Measurements from ENCODE around the gene ZMIZ1.

The ZMIZ1 gene

DNA sequence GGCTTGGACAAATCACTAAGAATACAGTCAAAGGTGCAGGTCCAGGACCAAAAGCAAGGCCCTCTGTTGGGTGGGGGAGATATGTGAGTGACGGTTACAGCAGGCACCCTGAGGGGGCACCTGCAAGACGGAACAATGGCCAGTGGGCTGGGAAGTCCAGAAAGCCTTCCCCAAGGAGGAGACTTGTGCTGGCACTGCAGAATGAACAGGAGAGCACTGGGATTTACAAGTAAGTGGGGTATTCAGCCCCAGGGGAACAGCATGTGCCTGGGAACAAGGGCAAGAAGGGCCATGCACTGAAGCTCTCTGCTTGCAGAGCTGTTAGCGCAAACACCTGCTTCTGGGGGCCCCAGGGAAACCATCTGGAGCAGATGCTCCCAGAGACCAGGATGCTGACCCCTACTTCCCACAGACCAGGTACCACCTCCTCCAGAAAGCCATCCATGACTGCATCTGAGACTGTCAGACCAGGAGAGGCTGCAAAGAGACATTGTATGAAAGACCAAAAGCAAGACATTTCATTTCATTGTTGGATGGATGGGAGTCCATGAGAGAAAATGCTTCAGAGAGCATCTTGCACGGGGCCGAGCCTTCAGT, 24.6 kb upstream of the ZMIZ1 start:
- ATAC-seq (replicated peaks) = no peak
- DNase-seq = no peak
- Mint-ChIP-seq H3K36me3 (no peaks in the 10 kb centered on the region), H3K4me1 (peaks cover 19 to 23% of the 10 kb centered on the region in 2 donors), H3K27ac (no peak overlapping the region), H3K9me3 (no peaks in the 10 kb centered on the region), H3K27me3 (peaks cover 5 to 13% of the 10 kb centered on the region in 2 donors), H3K4me3 (no peak overlapping the region)

DNA sequence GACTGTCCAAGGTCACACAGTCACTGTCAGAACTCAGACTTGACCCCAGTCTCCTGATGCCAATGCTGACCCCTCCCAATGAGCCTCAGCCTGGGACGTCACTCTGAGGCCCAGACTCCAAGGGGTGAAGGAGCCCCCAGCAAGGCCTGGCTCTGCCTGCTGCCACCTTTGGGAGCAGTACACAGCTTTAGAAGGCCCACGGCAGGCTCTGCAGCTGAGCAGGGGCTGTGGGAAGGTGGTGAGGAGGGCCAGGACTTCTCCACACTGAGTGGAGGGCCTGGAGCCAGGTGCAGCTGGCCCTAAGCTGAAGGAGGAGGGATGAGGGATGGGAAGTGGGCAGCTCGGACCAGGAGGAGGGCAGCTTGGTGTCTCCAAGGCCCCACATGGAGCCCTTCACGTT, 23.9 kb upstream of the ZMIZ1 start:
- H3K27ac Mint-ChIP-seq = no peak overlapping the region
- H3K4me1 Mint-ChIP-seq = peaks cover 19 to 26% of the 10 kb centered on the region in 2 donors
- peaks cover 0 to 8% of the 10 kb centered on the region in 2 donors for H3K27me3 Mint-ChIP-seq
- no peak for ATAC-seq (replicated peaks)
- H3K36me3 Mint-ChIP-seq = no peaks in the 10 kb centered on the region
- H3K9me3 Mint-ChIP-seq = no peaks in the 10 kb centered on the region
- no peak for DNase-seq
- no peak overlapping the region for H3K4me3 Mint-ChIP-seq

DNA sequence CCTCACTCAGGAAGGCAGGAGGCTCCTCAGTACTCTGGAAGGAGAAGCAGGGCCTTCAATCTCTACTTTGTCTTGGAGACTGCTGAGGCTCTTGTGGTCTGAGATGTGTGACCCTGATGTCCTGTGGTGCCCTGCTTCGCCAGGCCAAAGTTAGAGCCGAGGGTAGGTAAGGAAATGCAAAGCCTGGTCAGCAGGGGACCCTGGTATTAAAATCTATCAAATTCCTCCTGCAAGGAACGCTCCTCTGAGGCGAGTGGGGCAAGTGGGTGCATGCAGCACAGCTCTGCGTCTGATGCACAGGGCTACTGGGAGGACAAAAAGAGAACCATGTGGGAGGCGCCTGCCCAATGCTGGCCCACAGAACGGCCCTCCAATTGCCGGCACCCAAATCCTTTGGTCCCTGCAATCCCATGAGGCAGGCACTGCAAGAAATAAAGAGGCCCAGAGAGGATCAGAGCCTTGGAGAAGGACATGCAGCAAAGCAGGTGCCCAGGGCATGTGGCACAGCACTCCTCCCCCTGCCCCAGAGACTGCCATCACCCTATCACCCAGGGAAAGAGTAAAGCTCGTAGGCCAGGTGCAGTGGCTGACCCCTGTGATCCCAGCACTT, 23.1 kb upstream of the ZMIZ1 start:
- no peak for ATAC-seq (replicated peaks)
- Mint-ChIP-seq H3K9me3 (no peaks in the 10 kb centered on the region), H3K27ac (no peak overlapping the region), H3K4me1 (peaks cover 23 to 31% of the 10 kb centered on the region in 2 donors), H3K4me3 (no peak overlapping the region), H3K27me3 (peaks cover 0 to 7% of the 10 kb centered on the region in 2 donors), H3K36me3 (no peaks in the 10 kb centered on the region)
- DNase-seq = no peak

DNA sequence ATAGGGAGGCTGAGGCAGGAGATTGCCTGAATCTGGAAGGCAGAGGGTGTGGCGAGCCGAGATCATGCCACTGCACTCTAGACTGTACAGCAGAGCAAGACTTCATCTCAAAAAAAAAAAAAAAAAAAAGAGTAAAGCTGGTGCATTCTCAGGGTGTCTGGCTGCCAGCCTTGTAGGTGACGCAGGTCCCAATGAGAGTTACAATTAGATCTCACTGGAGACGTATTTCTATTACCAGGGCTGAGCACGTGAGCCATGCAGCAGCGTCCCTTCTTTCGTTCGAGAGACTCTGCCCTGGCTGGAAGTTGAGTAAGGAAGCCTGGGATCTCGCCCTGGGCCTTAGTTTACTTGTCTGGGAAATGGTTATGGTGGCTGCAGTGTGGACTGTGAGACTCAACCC, 22.4 kb upstream of the ZMIZ1 start:
- Mint-ChIP-seq H3K4me1 (peaks cover 24 to 31% of the 10 kb centered on the region in 2 donors), H3K27me3 (peaks cover under 1 to 3% of the 10 kb centered on the region in 2 donors), H3K27ac (no peak overlapping the region), H3K36me3 (no peaks in the 10 kb centered on the region), H3K4me3 (no peak overlapping the region), H3K9me3 (no peaks in the 10 kb centered on the region)
- no peak for ATAC-seq (replicated peaks)
- no peak for DNase-seq

DNA sequence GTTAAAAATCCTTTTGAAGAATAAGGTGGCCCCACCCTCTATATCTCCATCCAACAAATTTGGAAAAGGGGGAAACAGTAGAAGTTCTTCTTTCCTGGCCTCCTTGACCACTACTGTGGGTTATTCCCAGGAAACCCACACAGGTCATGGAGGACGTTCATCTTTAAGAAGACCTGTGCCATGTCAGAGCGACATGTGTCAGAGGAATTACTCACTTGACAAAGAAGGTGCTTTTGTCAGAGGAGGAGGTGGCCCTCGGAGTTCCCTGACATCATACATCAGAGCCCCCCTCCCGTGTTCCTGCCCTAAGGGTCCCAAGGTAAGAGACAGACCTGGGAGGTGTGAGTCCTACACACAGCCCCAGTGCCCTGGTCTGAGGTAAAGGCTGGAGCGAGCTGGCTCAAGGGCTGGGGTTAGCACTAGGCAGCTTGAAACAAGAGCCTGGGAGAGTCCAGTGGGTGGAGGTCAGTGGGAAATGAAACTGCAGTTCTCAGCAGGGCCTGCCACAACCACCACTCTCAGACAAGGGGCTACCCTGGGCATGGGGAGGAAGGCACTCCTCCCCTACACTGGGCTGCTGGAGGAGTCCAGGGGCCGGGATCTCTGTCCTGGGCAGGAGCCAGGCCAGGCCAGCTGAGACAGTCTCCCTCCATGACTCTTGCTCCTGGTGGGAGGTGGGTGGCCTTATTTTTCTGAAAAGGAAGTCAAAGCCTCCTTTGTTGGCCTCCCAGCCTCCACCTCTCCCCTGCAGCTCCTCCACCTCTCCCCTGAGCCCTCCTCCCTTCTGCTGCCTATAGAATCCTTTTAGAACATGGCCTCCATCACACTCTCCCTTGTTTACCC, 21.8 kb upstream of the ZMIZ1 start:
- Mint-ChIP-seq H3K4me1 (peaks cover 25 to 31% of the 10 kb centered on the region in 2 donors), H3K9me3 (no peaks in the 10 kb centered on the region), H3K27ac (no peak overlapping the region), H3K36me3 (no peaks in the 10 kb centered on the region), H3K4me3 (no peak overlapping the region), H3K27me3 (peaks cover 5 to 7% of the 10 kb centered on the region in 2 donors)
- no peak for DNase-seq
- ATAC-seq (replicated peaks) = peak; percentile 36 to 50

DNA sequence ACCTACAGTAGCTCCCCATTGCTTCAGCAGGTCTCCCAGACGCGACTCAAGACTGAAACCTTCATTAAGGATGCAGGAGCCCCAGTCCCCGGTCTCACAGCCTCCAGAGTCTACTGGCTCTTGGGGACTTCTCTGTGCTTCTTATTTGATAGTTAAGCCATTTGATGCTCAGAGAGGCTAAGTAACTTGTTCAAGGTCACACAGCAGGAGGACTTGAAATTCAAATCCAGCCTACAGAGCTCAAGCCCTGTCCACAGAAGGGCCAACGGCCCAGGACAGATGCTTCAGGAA, 21.2 kb upstream of the ZMIZ1 start:
- no peak overlapping the region for H3K4me3 Mint-ChIP-seq
- no peaks in the 10 kb centered on the region for H3K36me3 Mint-ChIP-seq
- peaks cover 25 to 31% of the 10 kb centered on the region in 2 donors for H3K4me1 Mint-ChIP-seq
- H3K27ac Mint-ChIP-seq = no peak overlapping the region
- no peaks in the 10 kb centered on the region for H3K9me3 Mint-ChIP-seq
- ATAC-seq (replicated peaks) = no peak
- no peak for DNase-seq
- peaks cover 8 to 13% of the 10 kb centered on the region in 2 donors for H3K27me3 Mint-ChIP-seq

DNA sequence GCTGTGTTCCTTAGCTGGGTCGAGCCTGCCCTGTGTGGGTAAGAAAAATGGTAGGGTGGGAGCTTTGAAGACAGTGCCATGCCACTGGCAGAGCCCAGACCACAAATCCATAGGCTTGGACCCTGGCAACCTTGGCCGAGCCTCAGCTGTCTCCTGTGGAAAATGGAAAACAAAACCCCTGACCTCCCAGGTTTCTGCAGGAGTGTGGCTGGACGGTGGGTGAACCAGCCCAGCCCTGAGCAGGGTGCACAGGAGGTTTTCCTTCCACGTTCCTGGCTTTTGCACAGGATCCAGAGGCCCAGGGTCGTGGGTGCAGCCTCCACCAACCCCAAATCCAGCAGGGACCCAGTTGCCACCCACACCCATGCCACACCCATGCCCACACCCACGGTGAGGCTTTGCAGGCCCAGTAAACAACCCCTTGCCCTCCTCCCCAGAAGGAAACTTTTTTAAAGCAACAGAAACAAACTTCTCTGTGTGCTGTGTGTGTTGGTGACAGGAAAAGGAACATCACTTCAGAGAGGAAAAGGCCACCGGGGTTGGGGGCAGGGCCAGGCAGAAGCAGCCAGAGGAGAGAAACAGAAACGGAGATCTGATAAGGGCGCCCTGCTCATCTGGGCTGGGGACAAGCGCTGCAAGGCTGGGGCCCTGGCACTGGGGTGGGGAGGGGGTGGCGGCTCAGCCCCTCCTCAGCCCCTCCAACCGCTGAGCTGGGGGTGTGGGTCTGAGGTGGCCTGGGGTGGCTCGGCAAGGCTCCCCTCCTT, 20.7 kb upstream of the ZMIZ1 start:
- Mint-ChIP-seq H3K9me3 (no peaks in the 10 kb centered on the region), H3K4me3 (peak overlapping the region; percentile 53 to 71), H3K4me1 (peaks cover 25 to 31% of the 10 kb centered on the region in 2 donors), H3K27me3 (peaks cover 8 to 18% of the 10 kb centered on the region in 2 donors), H3K36me3 (no peaks in the 10 kb centered on the region), H3K27ac (peak overlapping the region; percentile 88)
- ATAC-seq (replicated peaks) = peak; percentile 66 to 70
- no peak for DNase-seq

DNA sequence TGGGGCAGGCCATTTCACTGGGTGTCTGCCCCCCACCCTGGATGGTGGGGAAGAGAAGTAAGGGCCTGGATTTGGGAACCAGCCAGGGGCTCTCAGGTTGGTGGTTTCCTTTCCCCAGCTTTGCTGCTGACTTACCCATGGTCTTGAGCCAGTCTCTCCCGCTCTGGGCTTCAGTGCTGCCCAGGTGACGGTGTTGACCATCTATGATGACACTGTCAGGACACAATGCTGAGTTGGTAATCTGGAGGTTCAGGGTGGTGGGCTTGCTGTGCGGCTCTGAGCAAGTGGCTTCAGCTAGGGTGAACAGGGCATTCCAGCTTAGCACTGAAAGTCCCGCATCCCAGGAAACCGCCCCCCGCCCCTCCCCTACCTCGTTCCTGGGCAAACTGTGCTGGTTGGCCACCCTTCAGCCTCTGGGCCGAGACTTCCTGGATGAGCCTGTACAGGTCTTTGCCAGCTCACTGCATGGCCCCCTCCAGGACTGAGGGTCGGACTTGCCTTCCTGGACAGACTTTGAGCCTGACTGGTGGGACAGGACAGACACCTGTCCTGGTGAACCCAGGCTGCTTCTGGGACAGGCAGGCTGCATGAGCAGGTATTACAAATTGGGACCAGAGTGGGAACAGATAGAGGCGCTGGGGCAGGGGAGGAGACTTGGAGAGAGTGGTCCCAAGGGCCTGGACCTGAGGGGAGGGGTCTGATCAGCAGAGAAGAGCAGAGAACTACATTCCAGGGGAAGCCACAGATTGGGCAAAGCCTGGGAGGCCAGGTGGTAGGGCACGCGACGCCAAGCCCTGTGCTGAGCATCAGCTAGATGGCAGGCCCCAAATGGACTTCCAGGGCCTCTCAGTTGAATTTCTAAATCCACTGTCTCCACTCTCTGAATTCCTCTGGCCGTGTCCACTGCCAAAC, 19.9 kb upstream of the ZMIZ1 start:
- Mint-ChIP-seq H3K36me3 (no peaks in the 10 kb centered on the region), H3K4me1 (peaks cover 24 to 31% of the 10 kb centered on the region in 2 donors)

DNA sequence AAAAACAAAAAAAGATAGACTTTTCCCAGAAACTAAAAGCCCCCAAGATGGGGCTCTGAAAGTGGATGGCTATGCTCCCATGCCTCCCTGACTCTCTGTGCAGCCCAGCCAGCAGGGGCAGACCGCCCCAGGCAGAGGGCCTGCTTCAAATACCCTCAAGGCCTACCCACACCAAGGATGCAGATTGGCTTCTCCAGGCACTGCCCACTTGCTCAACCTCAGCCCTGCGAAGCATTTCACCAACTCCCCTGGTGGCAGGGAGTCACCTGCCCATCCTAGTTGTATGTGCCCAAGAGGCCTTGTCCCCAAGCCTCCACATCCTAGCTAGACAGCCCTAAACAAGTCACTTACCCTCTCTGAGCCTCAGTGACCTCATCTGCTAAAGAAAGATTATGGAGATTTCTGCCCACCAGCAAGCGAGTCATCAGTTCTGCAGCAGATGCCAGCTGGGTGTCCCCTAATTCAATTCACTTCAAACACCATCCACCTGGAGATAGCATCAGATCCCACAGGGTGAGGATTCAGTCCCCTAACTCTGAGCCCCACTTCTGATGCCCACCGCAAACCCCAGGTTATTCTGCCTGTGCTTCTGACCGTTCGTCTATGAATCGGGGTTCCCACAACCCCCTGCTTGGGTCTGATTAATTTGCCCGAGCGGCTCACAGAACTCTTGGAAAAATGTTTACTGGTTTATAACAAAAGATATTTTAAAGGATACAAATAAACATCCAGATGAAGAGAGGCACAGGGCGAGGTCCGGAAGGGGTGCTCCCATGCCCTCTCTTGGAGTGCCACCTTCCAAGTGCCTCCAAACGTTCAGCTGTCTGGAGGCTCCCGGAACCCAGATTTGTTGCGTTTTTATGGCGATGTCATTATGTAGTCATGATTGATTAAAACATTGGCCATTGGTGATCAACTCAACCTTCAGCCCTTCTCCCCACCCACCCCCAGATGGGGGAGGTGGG, 18.6 kb upstream of the ZMIZ1 start:
- Mint-ChIP-seq H3K4me1 (peaks cover 22 to 31% of the 10 kb centered on the region in 2 donors), H3K36me3 (no peaks in the 10 kb centered on the region)

More for the DNA sequence above, 19.9 kb upstream of the ZMIZ1 start:
- Mint-ChIP-seq H3K27me3 (peaks cover 8 to 18% of the 10 kb centered on the region in 2 donors), H3K9me3 (no peaks in the 10 kb centered on the region), H3K27ac (no peak overlapping the region), H3K4me3 (peak overlapping the region in 1 of 2 donors; percentile 13)
- ATAC-seq (replicated peaks) = no peak
- no peak for DNase-seq

DNA sequence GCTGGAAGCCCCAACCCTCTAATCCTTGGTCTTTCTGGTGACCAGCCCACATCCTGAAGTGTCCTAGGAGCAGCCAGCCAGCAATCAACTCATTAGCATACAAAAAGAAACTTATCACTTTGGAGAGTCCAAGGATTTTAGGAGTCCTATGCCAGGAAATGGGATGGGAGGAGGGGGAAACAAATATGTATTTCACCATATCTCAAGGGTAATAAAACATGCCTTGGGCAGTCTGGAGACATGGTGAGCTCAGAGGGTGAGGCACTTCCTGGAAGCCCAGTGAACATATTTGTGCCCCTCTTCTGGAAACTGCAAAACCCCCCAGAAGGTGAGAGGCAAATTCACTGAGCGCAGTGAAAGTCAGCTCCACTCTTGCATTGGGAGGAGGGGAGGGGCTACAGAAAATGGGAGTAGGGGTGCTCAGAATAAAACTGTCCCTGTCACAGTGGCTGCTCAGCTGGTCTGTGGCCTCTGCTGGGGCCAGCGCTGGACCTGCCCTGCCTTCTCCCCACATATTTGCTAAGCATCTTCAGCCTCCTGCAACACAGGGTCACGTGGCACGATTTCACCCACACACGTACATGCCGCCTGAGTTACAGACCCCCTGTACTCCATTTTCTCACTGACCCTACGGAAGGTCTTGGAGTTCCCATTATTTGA, 17.7 kb upstream of the ZMIZ1 start:
- H3K4me1 Mint-ChIP-seq = peaks cover 22 to 31% of the 10 kb centered on the region in 2 donors
- no peaks in the 10 kb centered on the region for H3K9me3 Mint-ChIP-seq
- no peak overlapping the region for H3K4me3 Mint-ChIP-seq
- H3K36me3 Mint-ChIP-seq = no peaks in the 10 kb centered on the region
- ATAC-seq (replicated peaks) = no peak
- DNase-seq = no peak
- peaks cover 12 to 18% of the 10 kb centered on the region in 2 donors for H3K27me3 Mint-ChIP-seq
- no peak overlapping the region for H3K27ac Mint-ChIP-seq

More for the DNA sequence above, 18.6 kb upstream of the ZMIZ1 start:
- Mint-ChIP-seq H3K9me3 (no peaks in the 10 kb centered on the region), H3K27ac (no peak overlapping the region), H3K27me3 (peaks cover 8 to 18% of the 10 kb centered on the region in 2 donors), H3K4me3 (no peak overlapping the region)
- DNase-seq = no peak
- peak; percentile 25 to 34 for ATAC-seq (replicated peaks)

DNA sequence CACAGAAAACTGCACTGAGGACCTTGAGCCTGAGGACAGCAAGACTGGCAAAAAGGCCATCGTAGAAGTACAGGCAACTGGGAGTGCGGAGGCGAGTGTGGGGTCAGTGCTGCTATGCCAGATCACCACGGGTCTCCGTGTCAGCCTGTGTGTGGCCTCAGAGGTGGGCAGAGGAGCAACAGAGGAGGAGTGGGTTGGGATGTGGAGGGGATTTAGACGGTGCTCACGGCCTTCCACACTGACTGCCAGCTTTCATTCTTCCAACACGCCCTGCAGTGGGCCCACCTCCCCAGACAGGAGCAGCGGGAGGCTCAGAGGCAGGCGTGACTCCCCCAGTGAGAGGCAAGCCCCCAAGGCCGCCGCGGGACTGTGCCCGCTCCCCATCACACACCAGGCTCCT, 17.0 kb upstream of the ZMIZ1 start:
- H3K4me3 Mint-ChIP-seq = no peak overlapping the region
- no peaks in the 10 kb centered on the region for H3K9me3 Mint-ChIP-seq
- H3K36me3 Mint-ChIP-seq = no peaks in the 10 kb centered on the region
- H3K27ac Mint-ChIP-seq = no peak overlapping the region
- ATAC-seq (replicated peaks) (no peak), DNase-seq (no peak)
- peaks cover 12 to 18% of the 10 kb centered on the region in 2 donors for H3K27me3 Mint-ChIP-seq
- peaks cover 22 to 30% of the 10 kb centered on the region in 2 donors for H3K4me1 Mint-ChIP-seq

Measured in stimulated activated naive B cell treated with anti-CD40 and anti-IgM and Interleukin-4, amounts not matched to agents 10 μg/mL and 1 μg/mL and 100 μg/mL, for 72 hours (primary cell).